H54 (cell line): ENCODE data around the gene BCAS3.
A peak's percentile ranks its signal among the peaks of the same experiment; 100 is the strongest.
"Not testable (repeated sequence)": the region's sequence is repeated elsewhere in the genome, so short reads cannot be mapped to it uniquely, and the experiment has no call there.

ENCODE experiments used
- DNase-seq: peaks from one replicate; pipeline ENCODE4 v3.0.0; 2011; ENCODE audit warnings: low spot score, mixed read lengths; ENCODE audit not compliant: insufficient read length
- FAIRE-seq: peaks from 3 replicates; lab custom pipeline; 2011; peaks lifted over from hg19 to GRCh38; lab: Jason Lieb, UNC
- POLR2A ChIP-seq: IDR thresholded peaks from 2 replicates; pipeline ENCODE4 v1.6.1; 2011; ENCODE audit warnings: low read depth, mild to moderate bottlenecking, low read length

Gene BCAS3

DNA sequence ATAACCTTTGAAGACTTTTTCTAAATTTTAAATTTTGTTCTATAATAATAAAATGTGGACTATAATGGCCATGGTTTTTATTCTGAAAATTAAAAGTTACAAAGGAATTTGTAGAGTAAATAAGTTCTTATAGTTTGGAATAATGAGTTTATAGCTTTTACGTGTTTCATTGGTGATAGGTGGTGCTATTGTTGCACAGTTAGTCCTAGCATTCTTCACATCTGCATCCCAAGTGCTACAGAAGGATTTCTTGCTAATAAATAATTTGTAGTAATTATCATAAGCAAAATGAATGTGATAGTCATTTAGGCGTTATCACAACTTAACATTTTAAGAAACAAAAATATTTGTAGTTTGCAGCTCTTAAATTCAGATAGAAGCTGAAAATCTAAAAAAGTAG, 67.9 kb downstream of the BCAS3 start:
- TF ChIP-seq POLR2A: no peak

DNA sequence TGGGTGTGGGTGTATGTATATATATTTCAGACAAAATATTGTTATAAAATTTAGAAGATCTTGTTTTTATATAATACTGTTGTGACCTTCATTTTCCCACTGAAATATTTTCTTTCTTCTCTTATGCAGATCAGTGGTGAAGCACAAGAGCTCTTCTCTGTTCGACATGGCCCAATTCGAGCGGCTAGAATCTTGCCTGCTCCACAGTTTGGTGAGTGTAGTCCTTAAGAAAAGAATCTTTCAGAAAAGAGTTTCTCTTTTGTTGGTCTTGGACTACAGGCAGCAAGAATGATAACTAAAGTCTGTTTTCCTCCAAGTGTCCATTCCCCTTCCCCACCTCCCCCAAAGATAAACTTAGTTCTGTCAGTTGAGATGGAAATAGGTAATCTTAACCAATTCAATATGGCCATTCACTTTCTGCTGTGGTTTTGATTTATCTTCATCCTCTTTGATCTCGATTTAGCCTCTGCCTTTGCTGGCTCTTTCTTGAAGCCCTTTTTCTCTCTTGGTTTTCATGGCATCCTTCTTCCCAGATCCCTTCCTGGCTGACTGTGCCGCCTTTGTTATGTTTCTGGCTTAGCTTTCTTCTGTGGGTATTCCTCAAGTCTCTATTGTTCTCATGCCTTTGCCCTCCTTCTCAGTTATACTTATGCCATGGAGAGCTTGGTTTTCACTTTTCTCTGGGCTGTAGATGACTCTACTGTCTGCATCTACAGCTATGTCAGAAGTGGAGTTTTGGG, 69.6 kb downstream of the BCAS3 start:
- DNase-seq (no peak), FAIRE-seq (peak; percentile 62)
- TF ChIP-seq POLR2A: no peak

More for the DNA sequence above, 67.9 kb downstream of the BCAS3 start:
- DNase-seq: no peak
- FAIRE-seq: no peak

- no peak for TF ChIP-seq POLR2A
- FAIRE-seq (peak; percentile 77), DNase-seq (no peak)
These were observed 70.6 kb downstream of the BCAS3 start for GRCh38 chr17:60748204-60748603.

DNA sequence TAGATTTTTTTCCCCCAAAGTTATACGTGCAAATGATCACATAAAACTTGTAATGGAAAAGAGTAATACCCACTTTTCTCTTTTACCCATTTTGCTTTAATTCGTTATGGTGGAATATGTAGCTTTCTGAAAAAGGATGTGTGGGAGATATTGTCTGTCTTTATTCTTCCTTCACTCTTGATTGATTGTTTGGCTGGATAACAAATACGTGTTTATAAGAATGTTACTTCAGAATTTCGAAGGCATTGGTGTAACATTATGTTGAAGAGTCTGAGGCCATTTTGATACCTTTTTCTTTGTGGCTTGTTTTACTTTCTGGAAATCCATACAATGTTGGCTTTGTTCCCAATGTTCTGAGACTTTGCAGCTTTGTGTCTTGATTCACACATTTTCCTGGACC, 71.4 kb downstream of the BCAS3 start:
- FAIRE-seq (peak; percentile 81), DNase-seq (no peak)
- TF ChIP-seq POLR2A: no peak

DNA sequence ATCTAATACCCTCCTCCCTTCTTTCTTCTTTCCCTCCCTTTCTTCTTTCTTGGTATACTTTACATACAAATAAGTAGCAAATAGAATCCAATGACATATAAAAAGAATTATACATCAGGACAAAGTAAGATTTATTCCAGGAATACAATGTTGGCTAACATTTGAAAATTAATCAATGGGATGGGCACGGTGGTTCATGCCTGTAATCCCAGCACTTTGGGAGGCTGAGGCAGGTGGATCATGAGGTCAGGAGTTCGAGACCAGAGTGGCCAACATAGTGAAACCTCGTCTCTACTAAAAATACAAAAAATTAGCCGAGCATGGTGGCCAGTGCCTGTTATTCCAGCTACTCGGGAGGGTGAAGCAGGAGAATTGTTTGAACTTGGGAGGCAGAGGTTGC, 72.1 kb downstream of the BCAS3 start:
- no peak for TF ChIP-seq POLR2A
- FAIRE-seq (no peak), DNase-seq (no peak)

- DNase-seq (no peak), FAIRE-seq (peak; percentile 70)
- TF ChIP-seq POLR2A: no peak
These were observed 73.0 kb downstream of the BCAS3 start for GRCh38 chr17:60750640-60751039.

DNA sequence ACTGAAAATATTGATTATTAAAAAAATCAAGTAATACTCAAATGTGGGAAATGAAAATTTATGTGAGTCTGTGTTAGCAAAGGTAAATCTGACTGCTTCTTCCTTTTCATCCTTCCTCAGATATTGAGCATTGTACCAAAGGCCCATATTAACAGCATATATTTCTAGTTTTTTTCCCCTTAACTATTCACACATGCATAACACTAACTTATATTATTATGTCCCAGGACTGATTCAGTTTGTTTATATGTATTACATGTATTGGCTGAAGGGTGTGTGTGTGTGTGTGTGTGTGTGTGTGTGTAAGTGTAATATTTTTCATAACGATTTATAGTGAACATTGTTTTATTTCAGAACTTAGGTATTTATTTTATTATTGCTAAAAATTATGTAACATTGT, 74.2 kb downstream of the BCAS3 start:
- DNase-seq (no peak), FAIRE-seq (no peak)
- TF ChIP-seq POLR2A: no peak

DNA sequence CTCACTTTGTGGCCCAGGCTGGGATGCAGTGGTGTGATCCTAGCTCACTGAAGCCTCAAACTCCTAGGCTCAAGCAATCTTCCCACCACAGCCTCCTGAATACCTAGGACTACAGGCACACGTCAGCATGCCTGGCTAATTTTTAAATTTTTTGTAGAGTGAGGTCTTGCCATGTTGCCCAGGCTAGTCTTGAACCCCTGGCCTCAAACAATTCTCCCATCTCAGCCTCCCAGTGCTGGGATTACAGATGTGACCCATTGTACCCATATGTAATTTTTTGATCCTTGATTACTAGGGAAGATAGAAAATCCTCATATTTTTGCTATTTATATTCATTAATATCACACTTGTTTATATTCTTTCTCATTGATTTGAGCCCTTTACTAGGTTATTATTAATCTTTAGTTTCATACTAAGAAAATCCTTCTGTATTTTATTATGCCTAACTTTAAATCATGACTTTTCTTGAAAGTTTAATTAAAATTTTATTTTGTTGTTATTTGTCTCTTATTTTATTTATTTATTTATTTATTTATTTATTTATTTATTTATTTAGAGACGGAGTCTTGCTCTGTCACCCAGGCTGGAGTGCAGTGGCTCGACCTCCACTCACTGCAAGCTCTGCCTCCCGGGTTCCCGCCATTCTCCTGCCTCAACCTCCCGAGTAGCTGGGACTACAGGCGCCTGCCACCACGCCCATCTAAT, 75.4 kb downstream of the BCAS3 start:
- FAIRE-seq (no peak), DNase-seq (no peak)
- no peak for TF ChIP-seq POLR2A

DNA sequence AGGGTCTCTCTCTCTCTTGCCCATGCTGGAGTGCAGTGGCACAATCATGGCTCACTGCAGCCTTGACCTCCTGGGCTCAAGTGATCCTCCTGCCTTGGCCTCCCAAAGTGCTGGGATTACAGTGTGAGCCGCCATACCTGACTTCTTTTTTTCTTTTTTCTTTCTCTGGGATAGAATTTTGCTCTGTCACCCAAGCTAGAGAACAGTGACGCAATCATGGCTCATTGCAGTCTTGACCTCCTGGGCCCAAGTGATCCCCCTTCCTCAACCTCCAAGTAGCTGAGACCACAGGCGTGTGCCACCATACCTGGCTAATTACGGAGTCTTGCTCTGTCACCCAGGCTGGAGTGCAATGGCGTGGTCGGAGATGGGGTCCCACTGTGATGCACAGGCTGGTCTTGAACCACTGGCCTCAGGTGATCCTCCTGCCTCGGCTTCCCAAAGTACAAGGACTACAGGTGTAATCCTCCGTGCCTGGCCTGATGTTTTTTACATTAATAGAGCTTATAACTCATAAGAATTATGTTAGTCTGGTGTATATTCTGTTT, 76.5 kb downstream of the BCAS3 start:
- TF ChIP-seq POLR2A: no peak
- DNase-seq: no peak
- FAIRE-seq: no peak

GRCh38 chr17:60756798-60757197, 79.1 kb downstream of the BCAS3 start:
- not testable (repeated sequence) for FAIRE-seq, DNase-seq

- no peak for DNase-seq
- no peak for FAIRE-seq
- no peak for TF ChIP-seq POLR2A
These were observed 79.8 kb downstream of the BCAS3 start for GRCh38 chr17:60757437-60757836.

DNA sequence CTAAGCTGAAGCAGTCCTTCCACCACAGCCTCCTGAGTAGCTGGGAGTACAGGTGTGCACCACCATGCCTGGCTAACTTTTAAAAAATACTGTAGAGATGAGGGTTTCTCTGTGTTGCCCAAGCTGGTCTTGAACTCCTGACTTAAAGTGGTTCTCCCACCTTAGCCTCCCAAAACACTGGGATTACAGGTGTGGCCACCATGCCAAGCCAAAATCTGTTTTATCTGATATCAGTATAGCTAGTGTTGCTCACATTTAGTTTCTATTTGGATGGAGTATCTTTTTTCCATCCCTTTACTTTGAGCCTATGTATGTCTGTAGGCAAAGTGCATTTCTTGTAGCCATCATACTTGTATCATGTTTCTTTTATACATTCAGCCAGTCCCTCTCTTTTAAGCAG, 82.1 kb downstream of the BCAS3 start:
- peak; percentile 27 for FAIRE-seq
- DNase-seq: no peak
- TF ChIP-seq POLR2A: no peak

GRCh38 chr17:60761301-60761700, 83.7 kb downstream of the BCAS3 start:
- not testable (repeated sequence) for FAIRE-seq, DNase-seq

- no peak for TF ChIP-seq POLR2A
- DNase-seq (no peak), FAIRE-seq (no peak)
These were observed 89.1 kb downstream of the BCAS3 start for GRCh38 chr17:60766778-60767190.
